COLO668 (cell line): ENCODE data around the gene VSTM2B.

Experiments used
- DNase-seq: peaks from one replicate; lab custom pipeline; 2025; ENCODE audit not compliant: unreplicated experiment; lab: John Stamatoyannopoulos, UW

VSTM2B gene

DNA sequence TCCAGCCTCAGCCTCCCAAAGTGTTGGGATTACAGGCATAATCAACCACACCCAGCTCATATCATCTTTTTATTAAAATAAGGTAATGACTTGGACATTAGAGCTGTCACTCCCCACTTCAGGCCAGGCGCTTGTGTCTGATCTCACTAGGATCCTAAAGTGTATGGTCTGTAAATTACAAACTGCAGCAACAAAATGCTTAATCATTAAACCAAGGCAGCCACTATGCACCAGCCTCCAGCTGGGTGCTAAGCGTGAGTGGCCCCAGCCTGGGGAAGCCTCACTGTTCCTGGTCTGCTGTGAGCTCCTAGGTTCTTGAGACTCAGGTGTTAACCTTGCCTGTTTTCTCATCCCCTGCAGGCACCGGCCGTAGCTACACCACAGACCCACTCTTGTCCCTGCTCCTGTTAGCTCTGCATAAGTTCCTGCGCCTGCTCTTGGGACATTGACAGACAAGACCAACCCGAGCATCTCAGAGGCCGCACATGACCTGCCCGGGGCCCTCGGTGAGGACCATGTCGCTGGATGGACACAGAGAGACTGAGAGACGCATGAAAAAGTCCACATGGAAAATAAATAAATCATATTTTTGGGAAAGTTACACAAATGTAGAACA lies 37.8 kb downstream of the VSTM2B start:
- no peak for DNase-seq

DNA sequence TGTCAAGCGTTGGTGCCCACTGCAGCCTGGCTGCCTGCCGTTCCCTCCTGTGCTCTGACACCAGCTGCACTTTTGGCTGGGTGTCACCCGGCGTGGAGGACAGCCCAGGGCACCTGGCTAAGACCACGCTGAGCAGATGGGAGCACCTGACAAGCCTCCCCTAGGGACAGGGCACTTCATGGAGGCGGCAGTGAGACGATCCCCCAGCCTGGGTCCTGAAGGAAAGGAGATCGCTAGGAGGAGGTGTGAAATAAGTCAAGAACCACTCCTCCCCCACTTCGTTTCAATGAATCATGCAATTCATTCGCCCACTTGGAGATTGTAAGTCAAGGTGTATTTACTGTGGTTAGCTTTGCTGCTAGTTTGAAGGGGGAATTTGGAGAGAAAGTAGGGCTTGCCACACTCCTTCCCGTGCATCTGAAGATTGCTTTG lies 38.8 kb downstream of the VSTM2B start:
- peak; percentile 6 for DNase-seq

- no peak for DNase-seq
Measured at GRCh38 chr19:29565171-29565570, 39.4 kb downstream of the VSTM2B start.

DNA sequence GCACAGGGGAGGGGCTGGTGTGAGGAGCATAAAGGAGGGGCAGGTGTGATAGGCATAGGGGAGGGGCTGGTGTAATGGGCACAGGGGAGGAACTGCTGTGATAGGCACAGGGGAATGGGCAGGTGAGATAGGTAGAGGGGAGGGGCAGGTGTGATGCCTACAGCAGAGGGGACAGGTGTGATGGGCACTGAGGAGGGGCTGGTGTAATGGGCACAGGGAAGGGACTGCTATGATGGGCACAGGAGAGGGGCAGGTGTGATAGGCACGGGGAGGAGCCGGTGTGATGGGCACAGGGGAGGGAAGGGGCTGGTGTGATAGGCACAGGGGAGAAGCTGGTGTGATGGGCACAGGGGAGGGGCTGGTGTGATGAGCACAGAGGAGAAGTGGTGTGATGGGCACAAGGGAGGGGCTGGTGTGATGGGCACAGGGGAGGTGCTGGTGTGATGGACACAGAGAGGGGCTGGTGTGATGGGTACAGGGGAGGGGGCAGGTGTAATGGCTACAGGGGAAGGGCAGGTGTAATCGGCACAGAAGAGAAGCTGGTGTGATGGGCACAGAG lies 40.8 kb downstream of the VSTM2B start:
- no peak for DNase-seq

DNA sequence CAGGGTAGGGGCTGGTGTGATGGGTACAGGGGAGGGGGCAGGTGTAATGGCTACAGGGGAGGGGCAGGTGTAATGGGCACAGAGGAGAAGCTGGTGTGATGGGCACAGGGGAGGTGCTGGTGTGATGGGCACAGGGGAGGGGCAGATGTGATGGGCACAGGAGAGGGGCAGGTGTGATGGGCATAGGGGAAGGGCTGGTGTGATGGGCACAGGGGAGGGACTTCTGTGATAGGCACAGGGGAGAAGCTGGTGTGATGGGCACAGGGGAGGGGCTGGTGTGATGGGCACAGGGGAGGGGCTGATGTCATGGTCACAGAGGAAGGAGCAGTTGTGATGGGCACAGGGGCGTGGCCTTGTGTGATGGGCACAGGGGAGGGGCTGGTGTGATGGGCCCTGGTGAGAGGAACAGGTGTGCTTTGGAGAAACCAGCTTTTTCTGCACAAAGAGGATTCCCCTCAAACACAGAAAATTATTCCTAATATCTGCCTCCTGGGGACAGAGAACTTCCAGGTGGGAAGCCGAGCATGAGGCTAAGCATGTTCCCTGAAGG lies 41.6 kb downstream of the VSTM2B start:
- DNase-seq = no peak

DNA sequence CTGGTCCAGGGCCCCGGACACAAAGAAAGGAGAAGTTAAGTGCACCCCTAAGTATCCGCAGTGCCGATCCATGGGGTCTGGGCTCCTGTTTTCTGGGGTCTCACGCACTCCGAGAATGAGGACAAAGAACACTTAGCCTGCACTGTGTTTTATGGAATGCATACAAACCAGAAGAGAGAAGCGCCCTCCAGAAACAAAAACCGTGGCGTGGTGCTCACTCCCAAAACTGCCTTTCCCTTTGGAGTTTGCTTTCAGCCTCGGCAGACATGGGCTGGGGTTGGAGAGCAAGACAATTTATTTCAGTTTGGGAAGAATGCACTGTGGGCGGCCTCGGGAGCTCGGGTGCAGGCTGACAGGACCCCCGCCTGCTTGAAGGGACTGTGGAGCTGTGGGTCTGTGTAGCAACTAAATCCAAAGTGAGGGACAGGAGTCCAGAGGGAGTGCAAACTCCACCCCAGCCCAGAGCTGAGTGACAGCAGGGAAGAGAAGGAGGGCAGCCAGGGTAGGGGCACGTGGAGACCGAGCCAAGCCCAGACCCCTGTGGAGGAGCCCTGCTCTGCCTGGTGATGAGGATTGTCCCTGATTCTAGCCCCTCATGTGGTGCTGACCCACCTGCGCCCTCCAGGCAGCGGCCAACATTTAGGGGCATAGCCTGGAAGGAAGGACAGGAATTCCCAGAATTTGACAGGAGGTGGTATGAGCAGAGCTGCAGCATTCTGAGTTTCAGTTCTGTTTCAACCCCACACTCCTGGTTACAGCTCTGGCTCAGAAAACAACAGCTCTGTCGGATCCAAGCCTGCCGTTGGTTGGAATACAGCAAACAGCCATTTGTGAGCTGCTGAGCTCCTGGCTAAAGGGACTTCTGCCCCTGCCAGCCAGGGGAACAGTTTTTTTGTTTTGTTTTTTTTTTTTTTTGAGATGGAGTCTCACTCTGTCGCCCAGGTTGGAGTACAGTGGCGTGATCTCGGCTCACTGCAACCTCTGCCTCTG lies 42.5 kb downstream of the VSTM2B start:
- no peak for DNase-seq

- no peak for DNase-seq
Measured at GRCh38 chr19:29569038-29569911, 43.5 kb downstream of the VSTM2B start.

DNA sequence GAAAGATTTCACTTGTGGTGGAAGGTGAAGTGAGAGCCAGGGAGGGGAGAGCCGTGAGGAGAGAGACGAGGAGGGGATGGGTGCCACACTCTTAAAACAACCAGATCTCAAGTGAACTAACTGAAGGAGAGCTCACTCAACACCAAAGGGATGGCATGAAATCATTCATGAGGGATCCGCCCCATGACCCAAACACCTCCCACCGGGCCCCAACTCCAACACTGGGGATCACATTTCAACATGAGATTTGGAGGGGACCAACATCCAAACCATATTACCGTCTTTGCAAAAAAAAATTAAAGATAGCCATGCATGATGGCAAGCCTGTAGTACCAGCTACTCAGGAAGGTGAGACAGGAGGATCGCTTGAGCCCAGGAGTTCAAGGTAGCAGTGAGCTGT lies 45.4 kb downstream of the VSTM2B start:
- DNase-seq = no peak

DNA sequence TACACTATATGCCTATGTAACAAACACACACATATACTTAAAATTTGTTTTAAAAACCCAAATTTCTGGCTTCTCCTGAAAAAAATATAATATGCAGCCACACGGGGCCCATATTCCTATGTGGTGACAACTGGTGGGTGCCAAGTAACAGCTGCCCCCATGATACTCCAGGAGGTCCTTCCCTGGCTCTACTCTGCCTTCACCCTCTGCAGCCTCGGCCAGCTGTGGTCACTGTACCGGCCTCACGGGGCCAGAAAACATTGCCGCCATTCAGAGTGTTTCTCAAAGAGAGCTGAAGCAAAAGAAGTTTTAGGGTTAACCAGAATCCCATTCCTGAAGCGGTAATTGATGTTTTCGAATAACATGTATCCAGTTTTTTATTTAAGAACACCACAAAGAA lies 47.7 kb downstream of the VSTM2B start:
- DNase-seq = no peak

GRCh38 chr19:29574510-29574909 lies 48.7 kb downstream of the VSTM2B start:
- no peak for DNase-seq

DNA sequence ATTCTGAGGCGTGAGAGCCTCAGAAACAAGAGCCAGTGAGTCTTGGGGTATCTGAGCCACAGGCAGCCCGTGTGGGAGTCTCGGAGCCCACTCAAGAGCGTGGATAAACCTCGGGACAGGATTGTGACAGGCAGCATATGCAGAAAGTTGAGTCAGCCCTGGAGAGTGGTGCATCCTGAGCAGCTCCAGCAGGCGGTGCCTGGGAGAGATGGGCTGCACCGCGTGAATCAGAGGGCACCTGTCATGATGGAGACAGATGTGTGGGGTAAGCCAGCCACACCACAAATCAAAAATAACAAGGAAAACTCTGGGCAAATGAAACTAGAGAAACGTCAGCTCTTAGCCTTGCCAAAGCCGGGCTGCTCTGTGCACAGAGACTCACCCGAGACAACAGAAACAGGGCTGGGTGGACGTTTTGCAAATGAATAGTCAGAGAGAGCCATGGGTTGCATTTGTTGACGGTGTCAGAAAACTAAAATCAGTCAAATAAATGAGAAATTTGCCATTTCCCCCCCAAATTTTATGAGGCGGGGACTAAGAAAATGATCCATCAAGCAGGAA lies 50.3 kb downstream of the VSTM2B start:
- no peak for DNase-seq

DNA sequence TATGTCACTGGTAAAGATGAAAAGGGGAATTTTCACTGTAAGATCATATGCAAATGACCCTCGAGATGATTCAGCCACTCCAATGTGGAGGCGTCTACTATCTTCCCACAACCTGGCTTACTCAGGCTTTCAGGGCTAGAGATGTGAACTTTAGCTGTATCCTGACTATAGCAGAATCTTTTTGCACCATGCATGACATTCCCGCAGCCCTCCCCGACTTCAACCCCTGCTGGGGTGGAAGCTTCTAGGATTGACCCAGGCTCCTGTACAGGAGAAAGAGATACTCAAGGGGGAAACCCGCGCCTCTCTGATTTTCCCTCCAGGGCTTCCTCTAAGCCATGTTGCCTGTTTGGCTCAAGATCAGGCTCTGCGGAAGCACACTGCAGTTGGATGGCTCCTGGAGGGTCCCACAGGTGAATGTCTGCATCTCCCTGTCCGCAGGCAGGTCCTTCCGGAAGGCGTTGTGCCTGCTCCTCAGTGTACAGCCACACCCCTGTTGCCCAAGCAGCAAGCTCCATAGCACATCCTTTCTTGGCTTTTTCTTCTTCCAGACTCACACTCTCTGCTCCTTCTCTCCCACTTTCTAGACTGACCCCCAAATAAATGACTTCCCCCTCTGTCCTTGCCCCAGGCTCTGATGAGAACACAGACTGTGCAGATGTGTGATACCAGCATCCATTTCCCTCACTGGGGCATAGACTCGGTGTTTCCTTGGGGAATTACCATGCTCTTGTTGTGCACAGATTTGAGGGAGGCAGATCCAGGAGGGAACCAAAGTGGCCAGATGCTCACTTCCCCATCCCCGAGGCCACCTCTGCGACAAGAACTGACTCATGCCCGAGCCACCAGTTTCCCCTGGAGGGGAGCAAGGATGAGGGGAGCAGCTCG lies 51.2 kb downstream of the VSTM2B start:
- no peak for DNase-seq

DNA sequence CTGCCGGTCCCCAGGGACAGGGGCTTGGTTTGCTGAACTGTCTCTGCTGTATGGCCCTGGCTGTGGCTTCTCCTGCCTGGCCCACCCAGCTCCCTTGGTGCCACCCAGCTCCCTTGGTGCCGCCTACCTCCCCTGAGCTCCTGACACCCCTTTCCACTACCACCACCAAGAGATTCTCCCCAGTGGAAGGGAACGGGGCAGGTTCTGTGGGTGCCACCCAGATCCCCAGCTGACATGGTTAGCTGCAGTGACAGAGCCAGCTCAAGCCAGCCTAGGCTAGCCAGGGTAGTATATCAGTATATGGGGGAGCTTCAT lies 51.8 kb downstream of the VSTM2B start:
- DNase-seq = no peak

- DNase-seq = no peak
Measured at GRCh38 chr19:29578349-29578748, 52.6 kb downstream of the VSTM2B start.

GRCh38 chr19:29579308-29579910 lies 53.6 kb downstream of the VSTM2B start:
- no peak for DNase-seq

- DNase-seq = no peak
Measured at GRCh38 chr19:29581398-29581797, 55.6 kb downstream of the VSTM2B start.

DNA sequence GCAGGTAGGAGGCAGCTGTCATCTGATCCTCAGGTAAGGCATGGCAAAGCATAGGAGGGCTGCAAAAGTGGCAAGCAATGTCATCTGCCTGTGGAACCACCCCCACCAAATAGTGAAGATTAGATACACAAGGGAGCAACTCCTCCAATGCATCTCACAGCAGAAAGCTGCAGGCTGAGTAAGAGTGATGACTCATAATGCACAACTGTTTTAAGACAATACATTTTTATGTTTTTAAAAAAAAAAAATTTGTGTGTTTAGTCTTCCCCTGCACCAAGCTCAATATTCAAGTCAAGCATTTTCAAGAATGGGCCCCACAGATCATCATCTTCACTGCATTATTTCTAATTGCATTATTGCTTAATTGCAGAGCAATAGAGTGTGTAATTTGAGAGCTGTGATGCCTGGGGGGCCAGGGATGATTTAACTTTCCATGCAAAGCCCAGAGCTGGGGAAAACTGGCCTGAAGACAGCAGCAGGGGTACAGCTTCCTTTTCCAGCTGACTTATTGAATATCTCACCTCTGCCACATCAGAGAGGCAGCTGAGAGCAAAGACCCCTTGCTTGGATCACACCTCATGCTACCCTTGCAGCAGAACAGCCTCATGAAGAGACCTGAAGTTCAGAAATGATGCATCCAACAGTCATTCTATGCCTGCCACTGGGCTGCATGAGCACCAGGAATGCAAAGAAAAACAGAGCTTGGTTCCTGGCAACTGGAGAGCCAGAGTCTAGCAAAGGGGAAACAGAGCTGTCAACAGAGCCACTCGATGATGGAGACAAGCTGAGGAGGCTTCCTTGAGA lies 57.6 kb downstream of the VSTM2B start:
- no peak for DNase-seq

DNA sequence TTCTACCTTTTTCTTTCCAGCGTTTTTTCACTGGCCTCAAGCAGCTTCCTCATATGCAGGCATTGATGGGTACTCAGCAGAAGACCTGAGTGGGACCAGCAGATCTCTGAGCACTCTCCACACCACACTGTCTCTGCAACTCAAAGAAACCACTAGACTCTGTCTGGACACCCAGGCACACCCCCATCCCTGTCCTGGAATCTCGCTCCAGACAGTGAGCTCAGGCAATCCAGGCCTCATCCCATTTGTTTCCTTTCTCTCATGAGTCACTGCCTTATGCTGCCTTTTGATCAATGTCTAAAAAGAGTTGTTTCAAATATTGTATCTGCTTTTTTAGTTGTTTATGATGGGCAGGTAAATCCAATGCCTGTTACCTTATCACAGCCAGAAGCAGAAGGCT lies 60.6 kb downstream of the VSTM2B start:
- DNase-seq = no peak
